Activated naive CD4-positive, alpha-beta T cell treated with Interleukin-2 at 50 U/mL for 16 hours (primary cell): Measurements from ENCODE around the gene FHIT.

ENCODE experiments used
- DNase-seq: peaks from one replicate; pipeline ENCODE4 v3.0.0-alpha.2; 2020

The FHIT gene

GRCh38 chr3:60133269-60134162 is 1117.7 kb downstream of the FHIT start:
- no peak for DNase-seq

GRCh38 chr3:60131618-60132017 is 1119.6 kb downstream of the FHIT start:
- no peak for DNase-seq

GRCh38 chr3:60126511-60127304 is 1124.5 kb downstream of the FHIT start:
- no peak for DNase-seq

DNA sequence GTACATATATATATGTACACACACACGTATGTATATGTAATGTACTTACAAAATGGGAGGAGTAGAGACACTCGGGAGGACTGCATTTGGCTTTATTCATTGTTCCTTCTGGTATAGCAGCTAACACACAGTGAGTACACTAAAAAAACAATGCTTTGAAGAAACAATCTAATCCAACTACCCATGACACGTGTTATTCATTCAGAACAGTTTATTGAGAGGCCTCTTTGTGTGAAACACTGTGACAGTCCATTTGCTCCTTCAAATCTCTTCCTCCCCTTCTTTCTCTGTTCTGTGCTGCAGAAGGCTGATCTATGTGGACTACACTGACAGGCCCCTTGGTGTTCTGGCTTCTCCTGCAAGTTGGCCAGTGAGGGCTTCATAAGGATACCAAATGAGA is 1125.6 kb downstream of the FHIT start:
- no peak for DNase-seq

DNA sequence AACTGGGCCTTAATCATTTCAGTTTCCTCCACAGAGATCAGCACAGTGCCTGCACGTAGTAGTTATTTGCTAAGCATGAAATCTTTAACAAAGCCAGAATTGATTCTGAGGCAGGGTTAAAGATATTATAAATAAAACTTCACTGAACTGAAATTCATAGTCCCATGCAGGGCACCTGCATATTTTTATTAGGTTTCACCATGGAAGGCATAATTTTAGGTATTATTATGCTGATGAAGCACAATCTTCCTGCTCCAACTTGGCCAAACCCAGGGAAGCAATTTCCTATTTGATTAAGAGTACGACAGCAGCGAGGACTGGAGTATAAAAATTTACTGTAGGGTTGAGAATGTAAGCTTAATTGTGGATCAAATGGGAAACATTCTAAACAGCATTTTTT is 1131.0 kb downstream of the FHIT start:
- DNase-seq: no peak

GRCh38 chr3:60114191-60114590 is 1137.1 kb downstream of the FHIT start:
- no peak for DNase-seq

GRCh38 chr3:60107275-60107674 is 1144.0 kb downstream of the FHIT start:
- no peak for DNase-seq

DNA sequence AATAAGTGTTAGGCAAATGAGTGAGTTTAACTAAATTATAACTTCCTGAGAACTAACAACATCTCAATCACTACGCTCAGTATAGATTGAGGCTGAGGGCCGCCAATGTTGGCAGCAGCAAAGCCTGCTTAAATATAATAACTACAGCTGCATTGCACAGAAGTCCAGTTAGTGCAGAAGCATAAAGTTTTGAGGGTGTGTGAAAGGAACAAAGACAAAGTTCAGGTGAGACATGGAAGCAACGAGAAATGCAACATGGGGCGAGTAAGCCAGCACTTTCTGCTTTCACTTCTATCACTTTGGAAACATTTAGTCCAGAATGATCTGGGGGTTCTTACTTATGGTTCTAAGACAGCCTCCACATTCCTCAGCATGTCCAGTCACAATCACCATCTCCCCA is 1149.1 kb downstream of the FHIT start:
- no peak for DNase-seq

DNA sequence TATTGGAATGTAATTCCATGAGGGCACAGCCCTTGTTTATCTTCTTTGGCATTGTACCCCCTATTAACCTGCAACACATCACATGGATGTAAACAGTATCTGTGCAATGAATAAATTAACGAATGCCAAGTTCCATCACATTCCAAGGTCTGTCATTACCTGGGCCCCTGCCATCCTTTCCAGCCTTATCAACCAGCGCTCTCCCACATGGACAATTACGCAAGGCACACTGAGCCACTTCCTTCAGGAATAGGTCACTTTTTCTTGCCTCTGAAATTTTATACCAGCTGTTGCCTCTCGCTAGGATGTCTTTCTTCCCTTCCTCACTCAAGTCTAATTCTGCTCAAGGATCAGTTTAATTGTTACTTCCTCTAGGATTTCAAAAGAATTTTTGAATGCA is 1149.6 kb downstream of the FHIT start:
- no peak for DNase-seq

GRCh38 chr3:60096403-60096802 is 1154.8 kb downstream of the FHIT start:
- DNase-seq: no peak

DNA sequence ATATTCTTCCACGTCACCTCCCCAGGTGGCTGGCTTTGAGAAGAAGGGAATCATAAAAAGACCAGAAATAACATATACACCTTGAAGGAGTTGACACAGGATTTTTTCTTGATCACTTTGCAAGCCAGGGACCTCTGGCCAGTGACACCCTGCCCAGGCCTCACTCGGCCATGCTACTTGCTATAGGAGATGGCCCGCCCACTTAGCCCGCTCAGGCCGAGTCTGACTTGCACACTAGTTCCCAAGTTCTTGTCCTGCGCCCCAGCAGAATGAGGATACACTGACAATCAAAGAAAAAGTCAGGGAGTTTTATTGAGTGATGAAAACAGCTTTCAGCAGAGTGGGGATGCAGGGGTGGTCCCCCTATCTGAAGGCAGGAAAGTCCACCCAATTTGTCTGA is 1155.3 kb downstream of the FHIT start:
- DNase-seq: no peak

- no peak for DNase-seq
These were observed 1155.7 kb downstream of the FHIT start for GRCh38 chr3:60095516-60095915.

GRCh38 chr3:60094392-60094947 is 1156.8 kb downstream of the FHIT start:
- no peak for DNase-seq

DNA sequence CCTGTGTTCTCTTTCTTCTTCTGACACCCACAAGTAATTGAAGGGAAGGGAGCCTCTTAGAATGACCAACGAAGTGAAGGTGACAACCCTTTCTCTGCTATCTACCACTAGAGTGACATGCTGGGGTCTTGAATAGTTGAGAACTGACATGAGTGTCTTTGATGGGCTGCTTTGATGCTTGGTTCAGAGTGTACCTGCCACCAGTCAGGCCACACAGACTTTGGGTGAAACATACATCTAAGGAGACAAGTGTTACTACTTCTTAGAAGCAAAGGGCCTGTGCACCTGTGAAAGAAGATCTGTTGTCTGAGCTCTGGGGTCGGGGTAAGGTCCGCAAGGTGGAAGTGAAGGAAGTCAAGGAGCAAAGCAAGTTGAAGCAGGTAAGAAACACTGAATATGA is 1160.7 kb downstream of the FHIT start:
- DNase-seq: no peak

GRCh38 chr3:60086811-60087210 is 1164.4 kb downstream of the FHIT start:
- peak; percentile 33 for DNase-seq

DNA sequence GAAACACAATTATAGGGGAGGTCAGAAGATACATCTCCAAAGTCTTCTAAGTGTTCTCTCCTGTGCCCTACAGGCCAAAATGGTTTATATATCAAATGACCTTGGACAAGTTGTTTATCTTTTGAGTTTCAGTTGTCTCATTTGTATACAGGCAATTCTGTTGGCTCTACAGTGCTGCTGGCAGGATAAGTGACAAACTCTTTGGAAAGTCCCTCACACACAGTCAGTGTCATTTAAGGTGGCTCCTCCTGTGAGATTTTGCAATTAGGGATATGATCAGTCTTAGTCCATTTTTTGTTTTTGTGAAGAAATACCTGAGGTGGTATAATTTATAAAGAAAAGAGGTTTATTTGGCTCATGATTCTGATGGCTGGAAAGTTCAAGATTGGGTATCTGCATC is 1165.6 kb downstream of the FHIT start:
- DNase-seq: no peak

DNA sequence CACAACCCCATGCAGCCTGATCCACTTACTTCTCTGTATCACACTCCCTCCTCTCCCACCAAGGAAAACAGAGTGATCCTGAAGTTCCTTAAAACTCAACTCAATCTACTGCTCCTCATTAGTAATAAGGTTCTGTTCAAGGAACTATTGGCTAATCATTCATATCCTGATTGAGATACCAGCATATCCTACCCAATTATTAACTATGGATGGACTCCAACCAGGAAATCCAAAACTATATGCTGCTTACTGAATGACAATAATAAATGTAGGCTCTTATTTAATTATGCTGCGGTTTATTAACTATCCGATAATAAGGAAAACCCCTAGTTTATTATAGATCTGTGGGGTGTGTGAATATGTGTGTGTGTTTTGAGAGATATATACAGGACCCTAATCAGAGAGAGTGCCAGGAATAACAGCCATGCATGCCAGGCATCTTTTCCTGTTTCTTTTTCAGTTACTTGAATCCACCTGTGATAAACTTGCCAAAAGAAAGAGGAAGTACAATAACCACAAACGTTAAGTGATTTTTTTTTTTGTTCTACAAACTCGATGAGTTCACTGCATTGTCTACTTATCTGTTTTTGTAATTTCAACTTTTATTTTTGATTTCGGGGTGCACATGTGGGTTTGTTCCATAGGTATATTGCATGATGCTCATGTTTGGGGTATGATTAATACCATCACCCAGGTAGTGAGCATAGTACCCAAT is 1169.7 kb downstream of the FHIT start:
- no peak for DNase-seq

- DNase-seq: no peak
These were observed 1170.6 kb downstream of the FHIT start for GRCh38 chr3:60080648-60081047.

- DNase-seq: peak; percentile 17
These were observed 1172.2 kb downstream of the FHIT start for GRCh38 chr3:60079076-60079475.

DNA sequence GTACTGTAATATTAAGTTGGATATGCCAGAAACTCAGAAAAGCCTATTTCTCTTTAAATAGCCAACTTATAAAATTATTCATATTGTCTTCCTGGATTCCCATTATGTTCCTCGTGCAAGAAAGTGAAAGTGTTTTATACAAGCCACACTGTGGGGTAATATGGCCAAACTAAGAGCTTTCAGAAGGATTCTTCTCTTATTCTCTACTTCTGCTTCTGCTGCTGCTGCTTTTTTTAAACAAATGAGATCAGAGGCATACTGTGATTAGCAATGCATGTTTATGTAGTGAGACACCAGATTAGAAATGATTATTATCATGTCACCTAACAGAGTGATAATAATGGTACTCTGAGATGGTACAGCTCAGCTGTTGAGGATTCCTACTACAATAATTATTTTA is 1174.9 kb downstream of the FHIT start:
- DNase-seq: no peak

DNA sequence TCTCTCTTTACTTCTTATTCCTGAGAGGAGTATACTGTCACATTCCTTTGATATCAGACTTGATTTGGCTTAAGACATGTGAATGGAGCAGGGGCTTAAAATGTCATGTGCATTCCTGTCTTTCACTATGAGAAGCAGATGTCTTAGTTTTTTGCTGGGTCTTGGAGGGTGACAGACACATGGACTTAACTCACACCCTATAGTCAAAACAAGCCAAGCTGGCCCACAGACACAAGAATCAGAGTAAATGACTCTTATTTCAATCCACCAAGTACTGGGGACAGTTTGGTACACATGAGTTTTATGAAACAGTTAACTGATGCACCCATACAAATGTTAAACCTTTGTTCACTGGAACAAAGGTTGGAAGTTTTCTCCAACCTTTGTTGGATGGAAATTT is 1177.3 kb downstream of the FHIT start:
- no peak for DNase-seq

DNA sequence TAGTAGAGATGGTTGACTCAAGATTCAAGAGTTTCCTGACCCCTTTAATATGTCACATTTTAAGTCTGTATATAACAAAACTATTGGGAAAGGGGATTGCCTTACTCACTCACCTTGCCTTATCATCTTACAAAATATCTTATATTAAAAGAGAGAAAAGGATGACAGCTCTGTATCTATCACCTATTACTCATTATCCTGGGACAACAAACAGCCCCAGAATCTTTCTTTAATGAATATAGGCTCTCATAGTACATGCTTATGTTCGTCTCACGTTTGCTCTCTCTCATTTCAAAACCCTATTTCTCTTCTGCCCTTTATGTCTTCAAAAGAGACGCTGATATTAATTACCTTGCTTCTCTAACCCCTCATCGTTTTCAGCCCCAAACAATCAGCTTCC is 1178.0 kb downstream of the FHIT start:
- DNase-seq: no peak

DNA sequence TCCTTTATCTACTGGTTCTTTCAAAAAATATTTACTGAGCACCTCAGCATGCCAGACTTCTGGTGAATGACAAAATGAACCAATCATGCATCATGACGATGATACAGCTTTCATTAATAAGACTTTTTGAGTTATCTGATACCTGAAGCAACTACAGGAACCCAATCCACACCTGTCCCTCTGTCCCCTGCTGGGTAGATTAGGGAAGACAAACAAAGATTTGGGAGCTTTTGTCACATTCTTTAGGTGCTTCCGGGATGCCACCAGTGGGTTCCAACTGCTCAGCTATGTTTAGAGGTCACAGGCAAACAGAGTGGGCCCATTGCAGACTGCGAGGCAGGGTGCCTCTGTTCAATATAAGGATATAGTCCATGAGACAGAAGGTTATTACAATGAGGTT is 1180.9 kb downstream of the FHIT start:
- no peak for DNase-seq
